A549 (cell line): Measurements from ENCODE around the gene CDH6.

Source experiments
- EP300 ChIP-seq, 2 experiments: fragments of >200 bp; sonication (Bioruptor Twin); formaldehyde crosslinking; IDR thresholded peaks; 2 replicates in 1 of 2; 3 replicates in 1 of 2; pipeline ENCODE4 v1.6.1; 2016 to 2017
- HOXA7 ChIP-seq: fragments of 250-450 bp; sonication (Bioruptor Pico); IDR thresholded peaks from 2 replicates; pipeline ENCODE4 v1.5.0; 2020; ENCODE audit warnings: mild to moderate bottlenecking, moderate library complexity
- JUNB ChIP-seq: fragments of >200 bp; sonication (Bioruptor Twin); formaldehyde crosslinking; IDR thresholded peaks from 2 replicates; pipeline ENCODE4 v1.6.1; 2016
- NFE2L2 ChIP-seq: fragments of 150-350 bp; conservative IDR thresholded peaks from 2 replicates; pipeline ENCODE4 v1.6.1; 2014; ENCODE audit warnings: low read length
- NPAS2 ChIP-seq: fragments of 250-450 bp; sonication (Bioruptor Pico); IDR thresholded peaks from 2 replicates; pipeline ENCODE4 v1.8.0; 2022; ENCODE audit warnings: mild to moderate bottlenecking, moderate library complexity, borderline replicate concordance
- POLR2A ChIP-seq: IDR thresholded peaks from 2 replicates; pipeline ENCODE4 v1.6.1; 2012; ENCODE audit warnings: mild to moderate bottlenecking, low read length
- RAD21 ChIP-seq, 2 experiments: fragments of >200 bp in 1 of 2; sonication (Bioruptor Twin) in 1 of 2; formaldehyde crosslinking in 1 of 2; IDR thresholded peaks in 1 of 2; conservative IDR thresholded peaks in 1 of 2; 2 replicates in 1 of 2; 3 replicates in 1 of 2; pipeline ENCODE4 v1.6.1; 2012 to 2018; ENCODE audit warnings: inconsistent platforms in 1 of 2
- RCOR1 ChIP-seq: fragments of 150-350 bp; IDR thresholded peaks from 2 replicates; pipeline ENCODE4 v1.6.1; 2014; ENCODE audit warnings: antibody characterized with exemption, low read length, low read depth
- RFX5 ChIP-seq: fragments of 450-650 bp; IDR thresholded peaks from 2 replicates; pipeline ENCODE4 v1.7.1; 2014; ENCODE audit warnings: antibody characterized with exemption, mild to moderate bottlenecking, moderate library complexity
- SREBF2 ChIP-seq: fragments of 450-650 bp; IDR thresholded peaks from 2 replicates; pipeline ENCODE4 v1.6.1; 2014; ENCODE audit warnings: mild to moderate bottlenecking, moderate library complexity
- TF ChIP-seq, protein P1 (sequence below): fragments of >200 bp; sonication (Bioruptor Twin); formaldehyde crosslinking; IDR thresholded peaks from 3 replicates; pipeline ENCODE4 v1.5.1; 2016
- TF ChIP-seq, protein P2 (sequence below): fragments of 200-600 bp; sonication (generic); IDR thresholded peaks from 2 replicates; pipeline ENCODE4 v1.6.1; 2016; ENCODE audit warnings: antibody characterized with exemption, mild to moderate bottlenecking, moderate library complexity
- TF ChIP-seq, protein P3 (sequence below): fragments of 150-350 bp; IDR thresholded peaks from 2 replicates; pipeline ENCODE4 v1.6.1; 2014; ENCODE audit warnings: low read depth, mild to moderate bottlenecking, low read length

DNA sequence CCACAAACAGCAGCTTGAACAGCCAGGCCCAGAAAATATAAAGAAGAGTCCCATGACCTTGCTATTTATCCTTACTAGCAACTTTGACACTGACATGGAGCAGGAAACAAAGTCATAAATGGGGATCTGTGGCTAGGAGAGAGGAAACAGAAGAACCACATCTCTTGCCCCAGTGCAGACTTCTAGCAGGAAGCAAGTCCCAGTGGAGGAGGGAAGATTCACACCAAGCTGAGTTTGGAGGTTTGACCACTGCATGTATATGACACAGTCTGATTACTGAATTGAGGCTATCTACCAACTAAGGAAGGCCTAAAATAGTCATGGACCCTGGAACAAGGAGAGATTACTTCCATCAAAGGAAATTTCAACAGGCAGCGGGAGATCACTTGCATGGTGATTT lies 51.4 kb downstream of the CDH6 start:
- TF ChIP-seq, protein P1, sequence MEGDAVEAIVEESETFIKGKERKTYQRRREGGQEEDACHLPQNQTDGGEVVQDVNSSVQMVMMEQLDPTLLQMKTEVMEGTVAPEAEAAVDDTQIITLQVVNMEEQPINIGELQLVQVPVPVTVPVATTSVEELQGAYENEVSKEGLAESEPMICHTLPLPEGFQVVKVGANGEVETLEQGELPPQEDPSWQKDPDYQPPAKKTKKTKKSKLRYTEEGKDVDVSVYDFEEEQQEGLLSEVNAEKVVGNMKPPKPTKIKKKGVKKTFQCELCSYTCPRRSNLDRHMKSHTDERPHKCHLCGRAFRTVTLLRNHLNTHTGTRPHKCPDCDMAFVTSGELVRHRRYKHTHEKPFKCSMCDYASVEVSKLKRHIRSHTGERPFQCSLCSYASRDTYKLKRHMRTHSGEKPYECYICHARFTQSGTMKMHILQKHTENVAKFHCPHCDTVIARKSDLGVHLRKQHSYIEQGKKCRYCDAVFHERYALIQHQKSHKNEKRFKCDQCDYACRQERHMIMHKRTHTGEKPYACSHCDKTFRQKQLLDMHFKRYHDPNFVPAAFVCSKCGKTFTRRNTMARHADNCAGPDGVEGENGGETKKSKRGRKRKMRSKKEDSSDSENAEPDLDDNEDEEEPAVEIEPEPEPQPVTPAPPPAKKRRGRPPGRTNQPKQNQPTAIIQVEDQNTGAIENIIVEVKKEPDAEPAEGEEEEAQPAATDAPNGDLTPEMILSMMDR, result no peak
- TF ChIP-seq SREBF2 (no peak), POLR2A (no peak), RFX5 (no peak), RAD21 (conservative IDR thresholded peaks at IDR 0.05 in 1 of 2, IDR thresholded peaks at IDR 0.05 in 1 of 2) (no peak), HOXA7 (CRISPR knock-in tag) (no peak), EP300 (IDR thresholded peaks at IDR 0.05) (no peak), NFE2L2 (no peak), RCOR1 (no peak), JUNB (no peak), NPAS2 (CRISPR knock-in tag) (no peak)
- TF ChIP-seq, protein P2, sequence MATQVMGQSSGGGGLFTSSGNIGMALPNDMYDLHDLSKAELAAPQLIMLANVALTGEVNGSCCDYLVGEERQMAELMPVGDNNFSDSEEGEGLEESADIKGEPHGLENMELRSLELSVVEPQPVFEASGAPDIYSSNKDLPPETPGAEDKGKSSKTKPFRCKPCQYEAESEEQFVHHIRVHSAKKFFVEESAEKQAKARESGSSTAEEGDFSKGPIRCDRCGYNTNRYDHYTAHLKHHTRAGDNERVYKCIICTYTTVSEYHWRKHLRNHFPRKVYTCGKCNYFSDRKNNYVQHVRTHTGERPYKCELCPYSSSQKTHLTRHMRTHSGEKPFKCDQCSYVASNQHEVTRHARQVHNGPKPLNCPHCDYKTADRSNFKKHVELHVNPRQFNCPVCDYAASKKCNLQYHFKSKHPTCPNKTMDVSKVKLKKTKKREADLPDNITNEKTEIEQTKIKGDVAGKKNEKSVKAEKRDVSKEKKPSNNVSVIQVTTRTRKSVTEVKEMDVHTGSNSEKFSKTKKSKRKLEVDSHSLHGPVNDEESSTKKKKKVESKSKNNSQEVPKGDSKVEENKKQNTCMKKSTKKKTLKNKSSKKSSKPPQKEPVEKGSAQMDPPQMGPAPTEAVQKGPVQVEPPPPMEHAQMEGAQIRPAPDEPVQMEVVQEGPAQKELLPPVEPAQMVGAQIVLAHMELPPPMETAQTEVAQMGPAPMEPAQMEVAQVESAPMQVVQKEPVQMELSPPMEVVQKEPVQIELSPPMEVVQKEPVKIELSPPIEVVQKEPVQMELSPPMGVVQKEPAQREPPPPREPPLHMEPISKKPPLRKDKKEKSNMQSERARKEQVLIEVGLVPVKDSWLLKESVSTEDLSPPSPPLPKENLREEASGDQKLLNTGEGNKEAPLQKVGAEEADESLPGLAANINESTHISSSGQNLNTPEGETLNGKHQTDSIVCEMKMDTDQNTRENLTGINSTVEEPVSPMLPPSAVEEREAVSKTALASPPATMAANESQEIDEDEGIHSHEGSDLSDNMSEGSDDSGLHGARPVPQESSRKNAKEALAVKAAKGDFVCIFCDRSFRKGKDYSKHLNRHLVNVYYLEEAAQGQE, result no peak
- TF ChIP-seq, protein P3, sequence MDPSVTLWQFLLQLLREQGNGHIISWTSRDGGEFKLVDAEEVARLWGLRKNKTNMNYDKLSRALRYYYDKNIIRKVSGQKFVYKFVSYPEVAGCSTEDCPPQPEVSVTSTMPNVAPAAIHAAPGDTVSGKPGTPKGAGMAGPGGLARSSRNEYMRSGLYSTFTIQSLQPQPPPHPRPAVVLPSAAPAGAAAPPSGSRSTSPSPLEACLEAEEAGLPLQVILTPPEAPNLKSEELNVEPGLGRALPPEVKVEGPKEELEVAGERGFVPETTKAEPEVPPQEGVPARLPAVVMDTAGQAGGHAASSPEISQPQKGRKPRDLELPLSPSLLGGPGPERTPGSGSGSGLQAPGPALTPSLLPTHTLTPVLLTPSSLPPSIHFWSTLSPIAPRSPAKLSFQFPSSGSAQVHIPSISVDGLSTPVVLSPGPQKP, result no peak
